ENCODE measurements around the gene NLK.

Gene NLK

DNA sequence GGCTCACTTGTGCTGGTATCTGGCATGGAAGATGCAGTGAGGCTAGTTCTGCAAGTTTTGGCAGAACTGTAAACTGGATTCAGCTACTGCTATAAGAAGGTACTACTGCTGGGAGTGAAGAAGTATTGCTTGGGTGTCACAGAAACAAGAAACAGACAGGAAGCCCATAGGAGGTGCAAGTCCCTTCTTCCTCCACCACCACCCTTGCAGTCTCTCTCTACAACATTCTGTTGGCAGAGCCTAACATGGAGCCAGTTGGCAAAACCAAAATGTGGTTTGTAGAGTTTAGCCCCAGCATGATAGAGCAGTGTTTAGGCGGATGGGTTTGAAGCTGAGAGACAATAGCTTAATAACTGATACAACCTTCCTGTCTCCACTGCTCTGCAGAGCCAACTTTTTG lies 72.6 kb downstream of the NLK start:
- Histone ChIP-seq H3F3A (ENCODE audit: low read depth) (no peaks in the 10 kb centered on the region), H3K9ac (ENCODE audit: low read depth, low read length, poor library complexity, severe bottlenecking) (peak overlapping the region; percentile 21), H3K4me1 (ENCODE audit: insufficient read depth, low read length, poor library complexity, severe bottlenecking) (peaks cover 50% of the 10 kb centered on the region), H3K4me2 (ENCODE audit: low read depth, low read length, poor library complexity, severe bottlenecking) (peak overlapping the region; percentile 17), H3K79me2 (ENCODE audit: insufficient read depth, low read length) (peaks cover 54% of the 10 kb centered on the region), H2AFZ (ENCODE audit: low read length) (no peak overlapping the region), H3K9me2 (replicated peaks; ENCODE audit: low read depth, low read length) (no peaks in the 10 kb centered on the region), H3K27me3 (ENCODE audit: insufficient read depth, low read length, poor library complexity, severe bottlenecking) (no peaks in the 10 kb centered on the region), H4K20me1 (ENCODE audit: insufficient read depth, low read length, poor library complexity, severe bottlenecking) (no peaks in the 10 kb centered on the region), H3K9me3 (ENCODE audit: insufficient read depth, low read depth, low read length) (peaks cover 5% of the 10 kb centered on the region; the same call in 1 of the 2 replicates), H3K36me3 (ENCODE audit: insufficient read depth, low read length) (no peaks in the 10 kb centered on the region), H3K4me3 (ENCODE audit: low read length, poor library complexity, severe bottlenecking) (peak overlapping the region; percentile 17)
- TF ChIP-seq, protein P1, sequence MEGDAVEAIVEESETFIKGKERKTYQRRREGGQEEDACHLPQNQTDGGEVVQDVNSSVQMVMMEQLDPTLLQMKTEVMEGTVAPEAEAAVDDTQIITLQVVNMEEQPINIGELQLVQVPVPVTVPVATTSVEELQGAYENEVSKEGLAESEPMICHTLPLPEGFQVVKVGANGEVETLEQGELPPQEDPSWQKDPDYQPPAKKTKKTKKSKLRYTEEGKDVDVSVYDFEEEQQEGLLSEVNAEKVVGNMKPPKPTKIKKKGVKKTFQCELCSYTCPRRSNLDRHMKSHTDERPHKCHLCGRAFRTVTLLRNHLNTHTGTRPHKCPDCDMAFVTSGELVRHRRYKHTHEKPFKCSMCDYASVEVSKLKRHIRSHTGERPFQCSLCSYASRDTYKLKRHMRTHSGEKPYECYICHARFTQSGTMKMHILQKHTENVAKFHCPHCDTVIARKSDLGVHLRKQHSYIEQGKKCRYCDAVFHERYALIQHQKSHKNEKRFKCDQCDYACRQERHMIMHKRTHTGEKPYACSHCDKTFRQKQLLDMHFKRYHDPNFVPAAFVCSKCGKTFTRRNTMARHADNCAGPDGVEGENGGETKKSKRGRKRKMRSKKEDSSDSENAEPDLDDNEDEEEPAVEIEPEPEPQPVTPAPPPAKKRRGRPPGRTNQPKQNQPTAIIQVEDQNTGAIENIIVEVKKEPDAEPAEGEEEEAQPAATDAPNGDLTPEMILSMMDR (conservative IDR thresholded peaks at IDR 0.05; ENCODE audit: low read length) = no peak
- TF ChIP-seq EZH2phosphoT487 (IDR thresholded peaks at IDR 0.05; ENCODE audit: borderline replicate concordance) = no peak

DNA sequence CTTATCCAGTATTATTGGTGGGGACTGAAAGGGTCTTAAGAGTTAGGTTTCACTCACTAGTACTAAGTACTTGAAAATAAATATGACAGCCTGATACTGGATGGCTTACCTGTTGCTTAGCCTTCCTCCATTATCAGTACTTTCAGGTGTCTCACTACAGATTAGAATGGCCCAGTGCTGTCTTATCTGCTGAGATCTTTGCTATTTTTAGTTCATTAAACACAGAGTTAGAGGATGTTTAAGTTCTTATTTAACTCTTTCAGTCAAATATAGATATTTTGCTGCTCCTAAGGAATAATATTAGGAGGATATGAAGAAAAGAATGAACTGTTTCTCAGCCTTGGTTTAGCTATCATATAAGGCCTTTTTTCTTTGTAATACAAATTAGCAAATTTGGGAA lies 74.8 kb downstream of the NLK start:
- Histone ChIP-seq H3K36me3 (ENCODE audit: insufficient read depth, low read length) (no peaks in the 10 kb centered on the region), H3F3A (ENCODE audit: low read depth) (no peaks in the 10 kb centered on the region), H3K4me1 (ENCODE audit: insufficient read depth, low read length, poor library complexity, severe bottlenecking) (peaks cover 48% of the 10 kb centered on the region), H3K9ac (ENCODE audit: low read depth, low read length, poor library complexity, severe bottlenecking) (no peak overlapping the region), H3K9me2 (replicated peaks; ENCODE audit: low read depth, low read length) (no peaks in the 10 kb centered on the region), H3K27me3 (ENCODE audit: insufficient read depth, low read length, poor library complexity, severe bottlenecking) (no peaks in the 10 kb centered on the region), H2AFZ (ENCODE audit: low read length) (no peak overlapping the region), H3K4me2 (ENCODE audit: low read depth, low read length, poor library complexity, severe bottlenecking) (peak overlapping the region; percentile 64), H3K9me3 (ENCODE audit: insufficient read depth, low read depth, low read length) (no peaks in the 10 kb centered on the region), H4K20me1 (ENCODE audit: insufficient read depth, low read length, poor library complexity, severe bottlenecking) (no peaks in the 10 kb centered on the region), H3K79me2 (ENCODE audit: insufficient read depth, low read length) (peaks cover 50% of the 10 kb centered on the region), H3K4me3 (ENCODE audit: low read length, poor library complexity, severe bottlenecking) (no peak overlapping the region)
- no peak for TF ChIP-seq EZH2phosphoT487 (IDR thresholded peaks at IDR 0.05; ENCODE audit: borderline replicate concordance)
- TF ChIP-seq, protein P1 (conservative IDR thresholded peaks at IDR 0.05; ENCODE audit: low read length) = no peak

DNA sequence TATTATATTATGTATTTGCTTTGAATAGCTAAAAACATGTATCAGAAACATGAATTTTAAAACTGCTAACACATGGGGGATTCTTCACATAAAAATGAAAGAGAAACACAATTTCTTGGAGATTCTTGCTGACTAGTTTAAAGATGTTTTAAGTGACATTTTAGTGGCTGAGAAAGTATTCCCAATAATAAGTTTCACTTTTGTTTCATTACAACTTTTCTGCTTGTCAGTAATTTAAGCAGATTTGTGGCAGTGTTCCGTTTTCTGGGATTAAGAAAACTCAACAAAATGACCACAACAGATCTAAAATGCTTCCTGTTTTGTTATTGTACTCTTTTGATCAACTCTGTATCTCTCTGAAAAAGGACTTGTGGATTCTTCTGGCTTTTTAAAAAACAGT lies 75.9 kb downstream of the NLK start:
- no peaks in the 10 kb centered on the region for H3K9me2 ChIP-seq (replicated peaks; ENCODE audit: low read depth, low read length)
- H3K27me3 ChIP-seq (ENCODE audit: insufficient read depth, low read length, poor library complexity, severe bottlenecking) = no peaks in the 10 kb centered on the region
- TF ChIP-seq EZH2phosphoT487 (IDR thresholded peaks at IDR 0.05; ENCODE audit: borderline replicate concordance) = no peak
- TF ChIP-seq, protein P1 (conservative IDR thresholded peaks at IDR 0.05; ENCODE audit: low read length) = no peak
- peaks cover 10% of the 10 kb centered on the region; the same call in 1 of the 2 replicates for H3K36me3 ChIP-seq (ENCODE audit: insufficient read depth, low read length)
- no peak overlapping the region for H2AFZ ChIP-seq (ENCODE audit: low read length)
- peak overlapping the region; percentile 52 for H3K4me3 ChIP-seq (ENCODE audit: low read length, poor library complexity, severe bottlenecking)
- no peaks in the 10 kb centered on the region for H3F3A ChIP-seq (ENCODE audit: low read depth)
- peaks cover 44% of the 10 kb centered on the region for H3K4me1 ChIP-seq (ENCODE audit: insufficient read depth, low read length, poor library complexity, severe bottlenecking)
- H3K9ac ChIP-seq (ENCODE audit: low read depth, low read length, poor library complexity, severe bottlenecking) = peak overlapping the region; percentile 42
- H3K4me2 ChIP-seq (ENCODE audit: low read depth, low read length, poor library complexity, severe bottlenecking) = peak overlapping the region; percentile 64
- no peaks in the 10 kb centered on the region for H4K20me1 ChIP-seq (ENCODE audit: insufficient read depth, low read length, poor library complexity, severe bottlenecking)
- H3K9me3 ChIP-seq (ENCODE audit: insufficient read depth, low read depth, low read length) = no peaks in the 10 kb centered on the region
- H3K79me2 ChIP-seq (ENCODE audit: insufficient read depth, low read length) = peaks cover 43% of the 10 kb centered on the region

Data from Loucy (cell line).